Islet of Langerhans (tissue), 1 donor: ENCODE data around the gene CAMK1D.
"Not testable (repeated sequence)": the region's sequence is repeated elsewhere in the genome, so short reads cannot be mapped to it uniquely, and the experiment has no call there.

Source experiments
- FAIRE-seq: peaks from one replicate; lab custom pipeline; 2011; peaks lifted over from hg19 to GRCh38; lab: Jason Lieb, UNC

Gene CAMK1D

GRCh38 chr10:12726971-12727831, 377.9 kb downstream of the CAMK1D start:
- no peak for FAIRE-seq

- FAIRE-seq = no peak
Measured at GRCh38 chr10:12727832-12728215, 378.5 kb downstream of the CAMK1D start.

DNA sequence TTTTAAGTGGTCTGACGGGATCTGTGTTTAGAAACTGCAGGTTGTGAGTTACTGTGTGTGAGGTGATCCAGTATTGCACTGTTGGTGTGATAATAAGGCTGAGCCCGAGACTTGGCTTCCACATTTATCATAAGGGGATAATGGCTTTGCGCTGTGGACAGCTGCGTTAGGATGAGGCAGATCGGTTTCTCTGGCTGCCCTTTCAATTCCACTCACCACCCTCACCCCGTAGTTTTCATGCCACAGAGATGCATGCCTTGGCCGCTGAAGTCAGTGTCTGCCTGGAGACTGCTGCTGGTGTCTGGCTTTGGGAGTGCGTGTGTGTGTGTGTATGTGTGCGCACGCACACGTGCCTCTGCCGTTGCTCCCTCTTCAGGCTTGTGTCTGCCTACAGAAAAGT, 379.1 kb downstream of the CAMK1D start:
- FAIRE-seq = no peak

- no peak for FAIRE-seq
Measured at GRCh38 chr10:12729885-12730284, 380.5 kb downstream of the CAMK1D start.

DNA sequence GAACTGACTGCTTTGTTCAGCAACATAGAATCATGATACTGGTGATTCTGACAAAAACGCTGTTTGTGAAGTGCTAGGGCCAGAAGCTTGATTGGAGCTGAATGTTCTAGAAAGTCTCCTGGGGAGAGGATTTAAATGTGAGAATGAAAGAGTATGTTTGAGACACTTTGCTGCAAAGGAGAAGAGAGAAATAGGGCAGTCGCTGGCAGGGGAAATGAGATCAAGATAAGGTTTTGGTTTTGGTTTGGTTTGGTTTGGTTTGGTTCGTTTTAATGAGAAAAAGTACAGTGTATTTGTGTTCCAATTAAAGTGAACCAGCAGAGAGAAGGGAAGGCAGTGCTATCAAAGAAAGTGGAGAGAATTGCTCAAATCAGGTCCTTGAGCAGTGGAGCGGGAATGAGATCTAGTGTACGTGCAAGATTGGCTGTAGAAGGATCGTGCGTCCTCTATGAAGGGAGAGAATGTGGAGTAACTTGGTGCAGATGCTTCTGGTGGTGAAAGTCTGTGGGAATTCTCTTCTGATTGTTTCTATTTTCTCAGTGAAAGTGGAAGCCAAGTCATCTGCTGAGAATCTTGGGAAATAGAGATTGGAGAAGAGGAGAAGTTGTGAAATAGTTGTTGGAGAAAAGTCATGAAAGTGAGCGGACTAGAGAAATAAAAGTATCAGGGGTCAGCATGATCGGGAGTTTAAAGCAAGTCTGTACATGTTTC, 381.6 kb downstream of the CAMK1D start:
- FAIRE-seq = no peak

GRCh38 chr10:12733271-12733670, 383.9 kb downstream of the CAMK1D start:
- no peak for FAIRE-seq

GRCh38 chr10:12735843-12736462, 386.6 kb downstream of the CAMK1D start:
- no peak for FAIRE-seq

DNA sequence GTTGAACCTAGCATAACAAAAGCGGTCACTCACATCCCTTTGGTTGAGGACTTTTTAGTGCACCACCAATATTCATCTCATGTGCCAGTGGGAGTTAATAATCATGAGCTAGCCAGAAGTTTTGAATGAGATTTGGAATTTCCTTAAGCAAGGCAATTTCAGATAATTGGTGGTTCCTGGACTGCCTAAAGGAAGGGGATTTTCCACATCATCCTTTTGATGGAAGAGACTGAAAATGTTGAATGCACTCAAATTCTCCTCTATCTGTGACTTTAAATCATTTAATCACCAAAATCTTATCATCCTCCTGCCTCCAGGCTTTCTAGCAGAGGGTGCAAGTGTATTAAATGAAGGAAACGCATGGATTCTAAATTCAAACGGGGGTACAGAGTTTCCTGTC, 391.5 kb downstream of the CAMK1D start:
- no peak for FAIRE-seq

- no peak for FAIRE-seq
Measured at GRCh38 chr10:12741360-12741804, 392.0 kb downstream of the CAMK1D start.

DNA sequence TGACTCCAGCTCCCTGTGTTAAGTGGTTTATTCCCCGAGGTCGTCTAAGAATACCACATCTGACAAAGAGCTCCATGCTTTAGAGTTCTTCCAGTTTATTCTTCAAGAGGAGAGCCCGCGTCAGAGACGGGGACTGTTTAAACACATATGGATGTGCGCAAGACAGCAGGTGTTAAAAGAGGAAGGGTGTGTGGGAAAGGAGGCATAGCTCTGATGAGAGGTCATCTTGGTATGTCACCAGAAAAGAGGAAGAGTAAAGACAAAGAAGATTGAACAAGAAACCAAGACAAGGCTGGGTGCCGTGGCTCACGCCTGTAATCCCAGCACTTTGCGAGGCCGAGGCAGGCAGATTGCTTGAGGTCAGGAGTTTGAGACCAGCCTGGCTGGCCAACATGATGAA, 393.4 kb downstream of the CAMK1D start:
- no peak for FAIRE-seq

- not testable (repeated sequence) for FAIRE-seq
Measured at GRCh38 chr10:12743466-12743865, 394.1 kb downstream of the CAMK1D start.

GRCh38 chr10:12743941-12744340, 394.6 kb downstream of the CAMK1D start:
- no peak for FAIRE-seq

DNA sequence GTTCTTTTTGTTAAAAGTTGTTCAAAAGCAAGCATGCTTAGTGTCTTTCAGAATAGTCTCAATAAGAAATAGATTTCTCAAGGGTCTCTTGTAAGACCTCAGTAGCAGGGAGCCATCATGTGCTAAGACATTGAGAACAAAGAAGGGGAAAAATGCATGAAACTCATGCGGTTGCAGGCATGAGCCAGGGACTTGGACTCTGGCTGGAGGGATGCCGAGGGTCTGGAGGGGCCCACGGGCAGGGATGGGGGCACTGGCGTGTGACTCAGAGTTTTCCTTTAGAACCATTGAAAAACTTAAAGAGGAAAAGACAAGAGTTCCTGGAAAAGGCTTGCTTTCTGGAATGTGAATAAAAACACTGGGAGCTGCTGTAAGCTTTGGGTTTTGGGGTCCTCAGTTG, 398.8 kb downstream of the CAMK1D start:
- FAIRE-seq = no peak

DNA sequence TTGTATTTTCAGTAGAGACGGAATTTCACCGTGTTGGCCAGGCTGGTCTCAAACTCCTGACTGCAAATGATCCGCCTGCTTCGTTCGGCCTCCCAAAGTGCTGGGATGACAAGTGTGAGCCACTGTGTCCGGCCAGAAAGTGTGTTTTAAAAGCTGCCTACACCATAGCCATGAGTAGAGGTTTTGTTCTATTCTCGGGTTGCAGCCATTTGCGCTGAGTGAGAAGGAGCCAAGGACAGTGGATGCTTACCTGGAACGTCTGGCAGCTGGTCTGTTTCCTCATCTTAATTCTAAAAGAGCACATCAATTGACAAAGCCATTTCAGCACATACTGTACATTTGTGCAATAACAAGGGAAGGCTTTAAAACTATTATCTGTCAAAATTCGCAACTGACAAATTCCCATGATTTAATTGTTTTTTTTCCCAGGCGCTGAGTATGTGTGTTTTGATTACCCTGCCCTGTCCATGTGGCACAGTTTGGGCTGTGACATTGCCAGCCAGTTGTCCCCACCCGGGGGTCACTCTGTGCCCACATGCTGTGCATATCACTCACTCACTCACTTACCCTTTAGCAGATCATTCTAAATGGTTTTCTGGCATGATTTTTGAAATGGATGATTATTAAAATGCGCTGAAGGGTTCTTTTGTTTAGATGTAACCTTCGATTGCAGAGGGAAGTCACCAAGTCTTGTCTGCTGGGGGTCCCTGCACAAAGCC, 400.6 kb downstream of the CAMK1D start:
- no peak for FAIRE-seq

- no peak for FAIRE-seq
Measured at GRCh38 chr10:12750526-12751201, 401.3 kb downstream of the CAMK1D start.

GRCh38 chr10:12755075-12755474, 405.7 kb downstream of the CAMK1D start:
- no peak for FAIRE-seq

- no peak for FAIRE-seq
Measured at GRCh38 chr10:12757351-12757750, 408.0 kb downstream of the CAMK1D start.

- no peak for FAIRE-seq
Measured at GRCh38 chr10:12758271-12758670, 408.9 kb downstream of the CAMK1D start.

- no peak for FAIRE-seq
Measured at GRCh38 chr10:12766223-12766622, 416.9 kb downstream of the CAMK1D start.

- FAIRE-seq = no peak
Measured at GRCh38 chr10:12768156-12769100, 419.1 kb downstream of the CAMK1D start.
